Heart left ventricle (tissue), 13 donors: ENCODE data around the gene DNAJC5.

ENCODE experiments used
- POLR2A ChIP-seq, 2 donors: fragments of 450-650 bp; IDR thresholded peaks; one replicate each; pipeline ENCODE4 v1.6.1; 2017; ENCODE audit warnings: antibody characterized with exemption in 2 of 2, mild to moderate bottlenecking in 2 of 2, moderate library complexity in 2 of 2
- TF ChIP-seq, protein P1 (sequence below), 12 donors: fragments of 200-600 bp; sonication (generic) in 4 of 12; IDR thresholded peaks; one replicate each; pipeline versions ENCODE4 v1.5.0 to v1.8.0; 2018 to 2022; ENCODE audit warnings: antibody characterized with exemption in 12 of 12, mild to moderate bottlenecking in 5 of 12
- donor health status: ischemic (EF 13 %, LVEDD 7.1; RV severe dilation, severe dysfunction).
- donor health status: DM: no; HTN: yes; CAD: no.
- donor health status: DM: no; HTN: no; CAD: no.
- donor health status: ischemic (EF 25% LVEDD 6.9; RV normal size, moderate dysfunction).
- donor health status: ischemic (EF 25% LVEDD 5.7; RV mildly dilated, moderate dysfunction).
- donor health status: ischemic (EF 35%, LVEDD 5.7; RV mildly dilated, moderate dysfunction).
- donor health status: nonischemic (EF 11% LVEDD 7.7; RV severe dilation, severe dysfunction).
- donor health status: DM: yes; HTN: yes; CAD: no.
- donor health status: PGD.
- donor health status: ischemic (EF 29% LVEDD 5.4; RV normal size, mild dysfunction).
- donor health status: nonischemic (EF 23%, LVEDD 6.1; RV moderate dilation, normal function).

DNA sequence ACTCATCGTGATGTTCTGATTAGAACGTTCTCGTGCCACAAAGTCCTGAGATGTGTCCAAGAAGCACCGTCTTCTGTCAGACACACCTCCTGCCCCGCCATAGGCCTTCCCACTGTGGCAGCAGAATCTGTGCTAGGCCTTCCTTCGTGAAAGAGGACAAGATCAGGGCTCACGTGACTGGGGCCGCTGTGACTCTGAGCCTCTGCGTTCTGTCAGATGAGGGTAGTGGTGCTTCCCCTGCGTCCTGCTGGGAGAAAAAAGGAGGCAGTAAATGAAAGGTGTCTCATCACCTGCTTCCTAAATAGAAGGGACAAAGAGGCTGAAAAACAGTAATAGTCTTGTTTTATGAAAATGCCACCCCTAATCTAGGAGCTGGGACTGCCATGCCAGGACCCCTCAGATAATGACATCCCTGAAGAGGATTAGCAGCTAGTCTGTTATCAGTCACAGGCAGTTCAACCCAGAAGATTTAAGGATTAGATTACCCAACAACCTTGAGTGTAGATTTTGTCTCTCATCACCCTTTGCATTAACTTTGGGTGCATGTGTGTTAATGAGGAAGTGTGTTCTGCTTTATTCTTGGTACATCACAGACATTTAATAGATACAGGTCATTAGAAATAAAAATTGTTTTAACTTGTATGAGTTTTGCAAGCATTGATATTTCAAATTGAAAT, 4.1 kb downstream of the DNAJC5 start:
- TF ChIP-seq, protein P1, sequence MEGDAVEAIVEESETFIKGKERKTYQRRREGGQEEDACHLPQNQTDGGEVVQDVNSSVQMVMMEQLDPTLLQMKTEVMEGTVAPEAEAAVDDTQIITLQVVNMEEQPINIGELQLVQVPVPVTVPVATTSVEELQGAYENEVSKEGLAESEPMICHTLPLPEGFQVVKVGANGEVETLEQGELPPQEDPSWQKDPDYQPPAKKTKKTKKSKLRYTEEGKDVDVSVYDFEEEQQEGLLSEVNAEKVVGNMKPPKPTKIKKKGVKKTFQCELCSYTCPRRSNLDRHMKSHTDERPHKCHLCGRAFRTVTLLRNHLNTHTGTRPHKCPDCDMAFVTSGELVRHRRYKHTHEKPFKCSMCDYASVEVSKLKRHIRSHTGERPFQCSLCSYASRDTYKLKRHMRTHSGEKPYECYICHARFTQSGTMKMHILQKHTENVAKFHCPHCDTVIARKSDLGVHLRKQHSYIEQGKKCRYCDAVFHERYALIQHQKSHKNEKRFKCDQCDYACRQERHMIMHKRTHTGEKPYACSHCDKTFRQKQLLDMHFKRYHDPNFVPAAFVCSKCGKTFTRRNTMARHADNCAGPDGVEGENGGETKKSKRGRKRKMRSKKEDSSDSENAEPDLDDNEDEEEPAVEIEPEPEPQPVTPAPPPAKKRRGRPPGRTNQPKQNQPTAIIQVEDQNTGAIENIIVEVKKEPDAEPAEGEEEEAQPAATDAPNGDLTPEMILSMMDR (IDR thresholded peaks at IDR 0.05): no peak
- no peak for TF ChIP-seq POLR2A (IDR thresholded peaks at IDR 0.05)
